H1 (cell line): Measurements from ENCODE around the gene KCNA10. TPM values are rescaled to one million over a fixed set of nuclear protein-coding genes. Genes with fewer than 3 reads are reported as not detected.

Experiments used
- CTCF ChIA-PET: fragments of 300-600 bp; sonication (Branson Sonifier 250); formaldehyde crosslinking; loops from one replicate; lab custom pipeline; 2021; ENCODE audit not compliant: partially characterized antibody; lab: Charles Lee
- POLR2A ChIA-PET: fragments of 300-600 bp; sonication (Branson Sonifier 250); formaldehyde crosslinking; loops from one replicate; lab custom pipeline; 2021; ENCODE audit warnings: inconsistent platforms; ENCODE audit not compliant: partially characterized antibody; lab: Charles Lee
- DNase-seq, 2 experiments: peaks; one replicate each; pipeline versions ENCODE4 v3.0.0 to v3.0.0-alpha.2; 2010 to 2022; ENCODE audit warnings: low spot score in 2 of 2, low read depth in 1 of 2, mixed read lengths in 1 of 2
- FAIRE-seq: peaks from 2 replicates; lab custom pipeline; 2011; peaks lifted over from hg19 to GRCh38; lab: Jason Lieb, UNC
- H2AFZ ChIP-seq: 2 replicates; pipeline ENCODE4 v1.8.1; 2012; ENCODE audit warnings: low read length, inconsistent platforms
- H2AK5ac ChIP-seq: 2 replicates; pipeline ENCODE4 v1.6.1; 2013; ENCODE audit warnings: low read depth, low read length
- H2BK120ac ChIP-seq: replicated peaks from 2 replicates; pipeline ENCODE3; 2013; ENCODE audit warnings: low read depth, low read length, inconsistent platforms
- H2BK12ac ChIP-seq: 2 replicates; pipeline ENCODE4 v1.6.1; 2013; ENCODE audit warnings: low read depth, low read length
- H2BK15ac ChIP-seq: 2 replicates; pipeline ENCODE4 v1.6.1; 2013; ENCODE audit warnings: low read length
- H2BK20ac ChIP-seq: 2 replicates; pipeline ENCODE4 v1.6.1; 2013; ENCODE audit warnings: low read length
- H2BK5ac ChIP-seq: 2 replicates; pipeline ENCODE4 v1.6.1; 2013; ENCODE audit warnings: low read depth, low read length
- H3K14ac ChIP-seq: 2 replicates; pipeline ENCODE4 v1.6.1; 2013; ENCODE audit warnings: inconsistent platforms; ENCODE audit not compliant: insufficient read length
- H3K18ac ChIP-seq: 2 replicates; pipeline ENCODE4 v1.6.1; 2013; ENCODE audit warnings: low read length; ENCODE audit errors: extremely low read depth
- H3K23ac ChIP-seq: 2 replicates; pipeline ENCODE4 v1.6.1; 2013; ENCODE audit warnings: inconsistent platforms; ENCODE audit not compliant: insufficient read length
- H3K23me2 ChIP-seq: 2 replicates; pipeline ENCODE4 v1.6.1; 2013; ENCODE audit warnings: low read depth, low read length
- H3K27ac ChIP-seq: 2 replicates; pipeline ENCODE4 v1.6.1; 2011; ENCODE audit warnings: low read depth, low read length, inconsistent platforms
- H3K27me3 ChIP-seq, 4 experiments: replicated peaks in 1 of 4; 1 replicate in 1 of 4; 2 replicates in 3 of 4; pipeline versions ENCODE4 v1.6.1 to v1.8.1; 2011 to 2013; ENCODE audit warnings: low read length in 3 of 4, mild to moderate bottlenecking in 3 of 4, inconsistent platforms in 2 of 4, mixed read lengths in 2 of 4, moderate library complexity in 1 of 4; ENCODE audit not compliant: control insufficient read depth in 3 of 4, insufficient read depth in 3 of 4; ENCODE audit errors: extremely low read depth in 1 of 4
- H3K36me3 ChIP-seq, 4 experiments: 2 replicates each; pipeline versions ENCODE4 v1.6.1 to v1.8.1; 2011 to 2013; ENCODE audit warnings: mild to moderate bottlenecking in 4 of 4, low read length in 3 of 4, moderate library complexity in 2 of 4, control low read depth in 1 of 4, inconsistent platforms in 1 of 4; ENCODE audit not compliant: insufficient read depth in 4 of 4, control insufficient read depth in 2 of 4
- H3K4ac ChIP-seq: replicated peaks from 2 replicates; pipeline ENCODE3; 2013; ENCODE audit warnings: low read length, low read depth, mixed read lengths, inconsistent platforms; ENCODE audit not compliant: insufficient read length
- H3K4me1 ChIP-seq, 4 experiments: replicated peaks in 1 of 4; 1 replicate in 1 of 4; 2 replicates in 3 of 4; pipeline versions ENCODE4 v1.6.1 to v1.8.1; 2011 to 2013; ENCODE audit warnings: low read length in 3 of 4, inconsistent platforms in 2 of 4, mixed read lengths in 1 of 4; ENCODE audit not compliant: insufficient read depth in 4 of 4, control insufficient read depth in 3 of 4
- H3K4me2 ChIP-seq, 2 experiments: 2 replicates each; pipeline versions ENCODE4 v1.6.1 to v1.8.1; 2011 to 2013; ENCODE audit warnings: low read depth in 2 of 2, low read length in 2 of 2, control low read depth in 1 of 2, inconsistent platforms in 1 of 2, mild to moderate bottlenecking in 1 of 2; ENCODE audit not compliant: insufficient read depth in 1 of 2
- H3K4me3 ChIP-seq, 4 experiments: fragments of 200-600, 300-600 bp in 1 of 4; sonication (generic), shearing (Covaris generic), sonication (Bioruptor Twin) in 1 of 4; 2 replicates each; pipeline versions ENCODE4 v1.5.1 to v1.8.1; 2011 to 2016; ENCODE audit warnings: low read length in 4 of 4, low read depth in 3 of 4, control low read depth in 2 of 4, inconsistent platforms in 2 of 4, mild to moderate bottlenecking in 2 of 4, mixed read lengths in 1 of 4, moderate library complexity in 1 of 4; ENCODE audit not compliant: insufficient read depth in 2 of 4; ENCODE audit errors: extremely low read depth in 1 of 4
- H3K56ac ChIP-seq: replicated peaks from 2 replicates; pipeline ENCODE3; 2013; ENCODE audit warnings: low read depth, mild to moderate bottlenecking, mixed read lengths, low read length, inconsistent platforms; ENCODE audit not compliant: insufficient read length
- H3K79me1 ChIP-seq: 2 replicates; pipeline ENCODE4 v1.6.1; 2013; ENCODE audit warnings: low read depth, low read length, control low read depth
- H3K79me2 ChIP-seq, 2 experiments: 2 replicates each; pipeline versions ENCODE4 v1.6.1 to v1.8.1; 2012 to 2013; ENCODE audit warnings: low read length in 2 of 2, mild to moderate bottlenecking in 2 of 2, inconsistent platforms in 1 of 2; ENCODE audit not compliant: insufficient read depth in 2 of 2, control insufficient read depth in 1 of 2
- H3K9ac ChIP-seq, 4 experiments: replicated peaks in 1 of 4; 1 replicate in 1 of 4; 2 replicates in 3 of 4; pipeline versions ENCODE4 v1.6.1 to v1.8.1; 2011 to 2013; ENCODE audit warnings: low read depth in 3 of 4, low read length in 3 of 4, control low read depth in 2 of 4, mild to moderate bottlenecking in 2 of 4, moderate library complexity in 2 of 4, inconsistent platforms in 1 of 4; ENCODE audit errors: extremely low read depth in 1 of 4
- H3K9me3 ChIP-seq, 2 experiments: 2 replicates each; pipeline versions ENCODE4 v1.6.1 to v1.8.1; 2012 to 2013; ENCODE audit warnings: mild to moderate bottlenecking in 2 of 2, moderate library complexity in 2 of 2, control low read depth in 1 of 2, inconsistent platforms in 1 of 2, low read depth in 1 of 2, low read length in 1 of 2, mixed read lengths in 1 of 2; ENCODE audit not compliant: insufficient read depth in 2 of 2
- H4K20me1 ChIP-seq, 2 experiments: replicated peaks in 1 of 2; 2 replicates each; pipeline versions ENCODE3 to v1.8.1; 2011 to 2013; ENCODE audit warnings: inconsistent platforms in 2 of 2, low read length in 2 of 2, mild to moderate bottlenecking in 1 of 2; ENCODE audit not compliant: insufficient read depth in 2 of 2, control insufficient read depth in 1 of 2
- H4K5ac ChIP-seq: 2 replicates; pipeline ENCODE4 v1.6.1; 2013; ENCODE audit warnings: low read length, low read depth, mixed read lengths, inconsistent platforms; ENCODE audit not compliant: insufficient read length
- H4K8ac ChIP-seq: 2 replicates; pipeline ENCODE4 v1.8.0; 2013; ENCODE audit warnings: mild to moderate bottlenecking, moderate library complexity, low read length, inconsistent platforms; ENCODE audit not compliant: insufficient read depth; ENCODE audit errors: extremely low read depth
- H4K91ac ChIP-seq: replicated peaks from 2 replicates; pipeline ENCODE3; 2013; ENCODE audit warnings: low read length, mixed read lengths, inconsistent platforms; ENCODE audit not compliant: insufficient read length
- BACH1 ChIP-seq: IDR thresholded peaks from 2 replicates; pipeline ENCODE4 v1.6.1; 2012; ENCODE audit warnings: low read length, improper control_type of control experiment
- CBX5 ChIP-seq: fragments of 300-800, 300-1000 bp; sonication (generic); IDR thresholded peaks from 2 replicates; pipeline ENCODE4 v1.7.1; 2016; ENCODE audit warnings: antibody characterized with exemption, low read length, low read depth
- EGR1 ChIP-seq: IDR thresholded peaks from 2 replicates; pipeline ENCODE4 v1.6.1; 2011; ENCODE audit warnings: low read depth, low read length, borderline replicate concordance
- JUN ChIP-seq: IDR thresholded peaks from 2 replicates; pipeline ENCODE4 v1.6.1; 2011; ENCODE audit warnings: low read depth, mild to moderate bottlenecking, improper control_type of control experiment, low read length
- RXRA ChIP-seq: IDR thresholded peaks from 2 replicates; pipeline ENCODE4 v1.6.1; 2011; ENCODE audit warnings: low read depth, mild to moderate bottlenecking, low read length, moderate library complexity; ENCODE audit not compliant: insufficient read depth
- TEAD4 ChIP-seq: IDR thresholded peaks from 2 replicates; pipeline ENCODE4 v1.6.1; 2012; ENCODE audit warnings: low read depth, low read length, inconsistent platforms, mixed read lengths
- WGBS, 2 experiments: shearing (Covaris generic) in 1 of 2; methylation state at CpG; one replicate each; pipeline versions ENCODE4 v1.1.6 to v1.1.7; 2013 to 2015; ENCODE audit warnings: low lambda C conversion rate in 2 of 2, mixed read lengths in 2 of 2, inconsistent platforms in 1 of 2, low coverage in 1 of 2, missing lambda C conversion rate in 1 of 2; ENCODE audit not compliant: insufficient replicate concordance in 2 of 2, insufficient coverage in 1 of 2, insufficient read length in 1 of 2; ENCODE audit errors: extremely low coverage in 1 of 2, missing lambda C conversion rate in 1 of 2; 5-methylcytosine and 5-hydroxymethylcytosine counted together
- polyA plus RNA-seq, 7 experiments: library from polyadenylated mRNA; depleted of rRNA in 3 of 7; stranded (reverse) in 5 of 7; unstranded in 2 of 7; fragments of >200 nt in 5 of 7; fragments of 200-250 nt in 2 of 7; gene quantifications; 1 replicate in 5 of 7; 2 replicates in 1 of 7; 4 replicates in 1 of 7; pipeline versions ENCODE4 v1.2.1 to v1.2.3, GENCODE V29; 2011 to 2013; ENCODE audit warnings: missing spikeins in 2 of 7, mixed read lengths in 2 of 7
- total RNA-seq: library from RNA; stranded (reverse); fragmentation: NEBNext Ultra II Directional; extraction: Animal tissue kit (Norgen Biotek cat#: 25700); gene quantifications from 2 replicates; pipeline ENCODE4 v1.2.1, GENCODE V29; 2021
- TF ChIP-seq, protein P1 (sequence below): IDR thresholded peaks from 2 replicates; pipeline ENCODE4 v1.6.1; 2012; ENCODE audit warnings: inconsistent platforms

KCNA10 gene
- total and polyA plus RNA-seq, 2 of the 8 experiments (the other 6 are each of a cell fraction or from before 2014, with no cell fraction given): not detected

GRCh38 chr1:110477041-110477440 lies 41.9 kb downstream of the KCNA10 start:
- WGBS, 2 experiments: 97% methylated on average over 2 of the region's 2 CpGs; no CpG with 5 or more reads in 1 of the 2 experiments
- no peaks in the 10 kb centered on the region; a peak in 2 of 7 replicates for H3K27me3 ChIP-seq
- no peak overlapping the region for H2BK5ac ChIP-seq
- H2BK15ac ChIP-seq: 0 out of 2 replicates have a peak overlapping the region, but pooled peaks have one; percentile 31
- no peaks in the 10 kb centered on the region for H3K9me3 ChIP-seq
- no peak overlapping the region for H3K9ac ChIP-seq
- H3K79me1 ChIP-seq: no peaks in the 10 kb centered on the region; the same call in 1 of the 2 replicates
- no peak overlapping the region; the same call in 1 of the 2 replicates for H3K18ac ChIP-seq
- H3K27ac ChIP-seq: no peak overlapping the region
- H3K79me2 ChIP-seq: no peaks in the 10 kb centered on the region
- DNase-seq (no peak), FAIRE-seq (no peak)
- CTCF ChIA-PET: interaction anchor here (0.6 to 8.5 kb wide), 10 partner anchors 10 to 308 kb away, joined by 3 to 126 read pairs (median 4); no protein-coding TSS in a partner anchor
- H2BK20ac ChIP-seq: no peak overlapping the region
- TF ChIP-seq CBX5: no peak
- TF ChIP-seq JUN: no peak
- no peak for TF ChIP-seq BACH1
- TF ChIP-seq, protein P1, sequence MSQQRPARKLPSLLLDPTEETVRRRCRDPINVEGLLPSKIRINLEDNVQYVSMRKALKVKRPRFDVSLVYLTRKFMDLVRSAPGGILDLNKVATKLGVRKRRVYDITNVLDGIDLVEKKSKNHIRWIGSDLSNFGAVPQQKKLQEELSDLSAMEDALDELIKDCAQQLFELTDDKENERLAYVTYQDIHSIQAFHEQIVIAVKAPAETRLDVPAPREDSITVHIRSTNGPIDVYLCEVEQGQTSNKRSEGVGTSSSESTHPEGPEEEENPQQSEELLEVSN: no peak
- no peak for TF ChIP-seq TEAD4
- no peak for TF ChIP-seq RXRA
- TF ChIP-seq EGR1: no peak
- POLR2A ChIA-PET: no interaction called here
- H2BK12ac ChIP-seq: 0 out of 2 replicates have a peak overlapping the region, but pooled peaks have one; percentile 39
- peak overlapping the region; percentile 39 for H4K91ac ChIP-seq
- no peak overlapping the region for H2AK5ac ChIP-seq
- no peak overlapping the region for H3K4ac ChIP-seq
- no peak overlapping the region for H2AFZ ChIP-seq
- H4K5ac ChIP-seq: no peak overlapping the region
- no peak overlapping the region for H2BK120ac ChIP-seq
- H3K4me2 ChIP-seq: no peak overlapping the region
- peaks cover under 1 to 8% (median 2%) of the 10 kb centered on the region in 4 experiments; a peak in 6 of 7 replicates for H3K4me1 ChIP-seq
- no peak overlapping the region for H3K56ac ChIP-seq
- H3K36me3 ChIP-seq: no peaks in the 10 kb centered on the region
- H3K4me3 ChIP-seq: no peak overlapping the region
- no peaks in the 10 kb centered on the region for H4K20me1 ChIP-seq
- no peaks in the 10 kb centered on the region for H3K23me2 ChIP-seq
- H4K8ac ChIP-seq: no peak overlapping the region
- H3K14ac ChIP-seq: no peak overlapping the region
- no peak overlapping the region for H3K23ac ChIP-seq
